A673 (cell line): ENCODE data around the gene TEX19. TPM values are rescaled to one million over a fixed set of nuclear protein-coding genes. Genes with fewer than 3 reads are reported as not detected.

Source experiments
- BruUV-seq: library from RNA; stranded (reverse); fragments of 400-500 nt; replicated peaks from 2 replicates; lab custom pipeline; 2021; lab: Mats Ljungman, UMichigan
- CTCF ChIA-PET: fragments of 300-600 bp; sonication (Branson Sonifier 250); formaldehyde crosslinking; loops from one replicate; lab custom pipeline; 2022; ENCODE audit warnings: antibody characterized with exemption; lab: Charles Lee
- POLR2A ChIA-PET: fragments of 300-600 bp; sonication (Branson Sonifier 250); formaldehyde crosslinking; loops from one replicate; lab custom pipeline; 2022; ENCODE audit warnings: antibody characterized with exemption; ENCODE audit not compliant: low non-redundant PET; lab: Charles Lee
- DNase-seq: peaks from one replicate; pipeline ENCODE4 v3.0.0-alpha.2; 2015; ENCODE audit warnings: low spot score
- H3K27ac ChIP-seq: fragments of 200-600 bp; sonication (generic); 2 replicates; pipeline ENCODE4 v1.5.1; 2016; ENCODE audit warnings: mixed run types, low read depth, mild to moderate bottlenecking, mixed read lengths, antibody characterized with exemption, low read length; ENCODE audit not compliant: poor library complexity, severe bottlenecking
- H3K27me3 ChIP-seq: fragments of 200-600 bp; sonication (generic); replicated peaks from 2 replicates; pipeline ENCODE4 v1.6.1; 2017; ENCODE audit warnings: mixed run types, low read depth, mild to moderate bottlenecking, mixed read lengths, antibody characterized with exemption, low read length; ENCODE audit not compliant: insufficient read depth, poor library complexity
- H3K36me3 ChIP-seq: fragments of 200-600 bp; sonication (generic); 2 replicates; pipeline ENCODE4 v1.6.1; 2016; ENCODE audit warnings: mixed run types, mild to moderate bottlenecking, mixed read lengths, antibody characterized with exemption, low read length; ENCODE audit not compliant: insufficient read depth, poor library complexity, severe bottlenecking
- H3K4me1 ChIP-seq: fragments of 200-600 bp; sonication (generic); 2 replicates; pipeline ENCODE4 v1.6.1; 2017; ENCODE audit warnings: mixed run types, mild to moderate bottlenecking, mixed read lengths, antibody characterized with exemption, low read length; ENCODE audit not compliant: insufficient read depth, poor library complexity, severe bottlenecking
- H3K4me3 ChIP-seq: fragments of 200-600 bp; sonication (generic); 2 replicates; pipeline ENCODE4 v1.5.1; 2016; ENCODE audit warnings: low read depth, mixed run types, mild to moderate bottlenecking, mixed read lengths, low read length; ENCODE audit not compliant: poor library complexity, severe bottlenecking
- H3K9me3 ChIP-seq: fragments of 200-600 bp; sonication (generic); 2 replicates; pipeline ENCODE4 v1.6.1; 2016; ENCODE audit warnings: mixed run types, low read depth, mild to moderate bottlenecking, mixed read lengths, antibody characterized with exemption, low read length; ENCODE audit not compliant: poor library complexity, severe bottlenecking
- EZH2 ChIP-seq: fragments of 200-600 bp; sonication (generic); IDR thresholded peaks from 2 replicates; pipeline ENCODE4 v1.6.1; 2017; ENCODE audit warnings: borderline replicate concordance, low read depth, mild to moderate bottlenecking, mixed read lengths, antibody characterized with exemption, low read length; ENCODE audit not compliant: poor library complexity, severe bottlenecking
- intact Hi-C: fragments of 100-400 bp; cut with micrococcal nuclease; formaldehyde crosslinking; loops from one replicate; pipeline ENCODE4 v1.10.0; 2022; ENCODE audit not compliant: unreplicated experiment
- total RNA-seq: library from RNA; stranded (reverse); gene quantifications from 2 replicates; pipeline ENCODE4 v1.2.3, GENCODE V29; 2021
- TF ChIP-seq, protein P1 (sequence below): fragments of 300-800, 200-600 bp; sonication (generic); conservative IDR thresholded peaks from 2 replicates; pipeline ENCODE4 v1.5.1; 2017; ENCODE audit warnings: low read depth, mild to moderate bottlenecking, antibody characterized with exemption, low read length, moderate library complexity, mixed read lengths

Gene TEX19
- total RNA-seq, 1 experiment from 2014 or later = 0.39 TPM

DNA sequence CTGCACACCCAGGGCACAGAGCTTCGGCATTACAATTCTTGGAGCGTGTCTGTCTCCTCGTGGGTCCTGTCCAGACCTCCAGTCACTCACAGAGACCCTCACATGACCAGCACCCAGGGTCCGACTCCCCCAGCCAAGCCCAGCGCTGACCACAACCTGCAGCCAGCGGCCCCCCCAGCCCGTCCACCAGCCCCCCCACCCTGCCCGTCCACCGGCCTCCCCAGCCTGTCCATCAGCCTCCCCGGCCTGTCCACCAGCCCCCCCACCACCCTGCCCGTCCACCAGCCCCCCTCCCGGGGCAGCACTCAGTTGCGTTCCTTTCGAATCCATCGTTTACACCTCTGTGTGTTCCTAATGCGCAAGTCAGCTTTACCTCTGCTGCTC, 31.3 kb upstream of the TEX19 start:
- peaks cover 22% of the 10 kb centered on the region for H3K4me1 ChIP-seq
- intact Hi-C loops = no loop called here

DNA sequence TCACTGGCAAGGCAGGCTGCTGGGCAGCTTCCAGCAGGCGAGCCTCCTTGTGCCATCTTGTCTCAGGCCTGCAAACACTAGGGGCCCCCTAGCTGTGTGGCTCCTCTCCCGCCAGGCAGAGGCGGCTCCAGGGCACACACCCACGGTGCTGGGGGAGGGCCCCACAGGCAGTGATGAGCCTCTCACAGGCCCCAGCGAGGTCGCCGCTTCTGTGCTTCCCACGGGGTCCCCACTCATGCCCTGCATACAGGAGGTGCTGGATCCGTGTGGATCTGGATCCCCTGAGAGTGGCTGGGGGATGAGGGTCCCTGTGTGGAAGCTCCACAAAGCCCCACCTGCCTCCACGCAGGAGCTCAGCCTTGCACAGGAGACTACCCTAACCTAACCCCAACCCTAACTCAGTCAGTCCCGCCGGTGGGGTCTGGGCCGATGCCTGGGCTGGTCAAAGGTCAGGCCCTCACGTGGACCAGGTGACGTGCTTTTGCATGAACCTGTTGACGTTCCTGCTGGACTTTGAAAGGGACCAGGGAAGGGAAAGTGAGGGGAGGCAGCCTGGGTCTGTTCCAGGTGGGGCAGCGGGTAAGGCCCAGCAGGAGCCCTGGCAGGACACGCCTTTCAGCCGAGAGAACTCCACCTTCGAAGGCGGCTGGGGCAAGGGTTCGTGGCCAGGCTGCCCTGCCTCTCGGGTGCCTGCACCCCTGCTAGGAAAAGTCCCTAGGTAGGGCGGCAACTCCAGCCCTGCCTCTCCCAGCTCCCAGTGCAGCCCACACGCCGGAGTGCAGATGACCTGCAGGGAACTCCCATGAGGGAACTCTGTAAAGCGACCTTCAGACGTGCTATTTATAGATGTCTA, 30.7 kb upstream of the TEX19 start:
- H3K9me3 ChIP-seq = no peaks in the 10 kb centered on the region
- intact Hi-C loops = no loop called here
- no peak for DNase-seq
- no TSS peak for BruUV-seq
- TF ChIP-seq, protein P1, sequence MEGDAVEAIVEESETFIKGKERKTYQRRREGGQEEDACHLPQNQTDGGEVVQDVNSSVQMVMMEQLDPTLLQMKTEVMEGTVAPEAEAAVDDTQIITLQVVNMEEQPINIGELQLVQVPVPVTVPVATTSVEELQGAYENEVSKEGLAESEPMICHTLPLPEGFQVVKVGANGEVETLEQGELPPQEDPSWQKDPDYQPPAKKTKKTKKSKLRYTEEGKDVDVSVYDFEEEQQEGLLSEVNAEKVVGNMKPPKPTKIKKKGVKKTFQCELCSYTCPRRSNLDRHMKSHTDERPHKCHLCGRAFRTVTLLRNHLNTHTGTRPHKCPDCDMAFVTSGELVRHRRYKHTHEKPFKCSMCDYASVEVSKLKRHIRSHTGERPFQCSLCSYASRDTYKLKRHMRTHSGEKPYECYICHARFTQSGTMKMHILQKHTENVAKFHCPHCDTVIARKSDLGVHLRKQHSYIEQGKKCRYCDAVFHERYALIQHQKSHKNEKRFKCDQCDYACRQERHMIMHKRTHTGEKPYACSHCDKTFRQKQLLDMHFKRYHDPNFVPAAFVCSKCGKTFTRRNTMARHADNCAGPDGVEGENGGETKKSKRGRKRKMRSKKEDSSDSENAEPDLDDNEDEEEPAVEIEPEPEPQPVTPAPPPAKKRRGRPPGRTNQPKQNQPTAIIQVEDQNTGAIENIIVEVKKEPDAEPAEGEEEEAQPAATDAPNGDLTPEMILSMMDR = no peak
- TF ChIP-seq EZH2 = no peak
- peaks cover 28% of the 10 kb centered on the region for H3K4me1 ChIP-seq
- no peaks in the 10 kb centered on the region for H3K36me3 ChIP-seq
- ChIA-PET POLR2A (no interaction called here), CTCF (no interaction called here)
- no peak overlapping the region for H3K4me3 ChIP-seq
- no peak overlapping the region for H3K27ac ChIP-seq
- no peaks in the 10 kb centered on the region for H3K27me3 ChIP-seq

More for the DNA sequence above, 31.3 kb upstream of the TEX19 start:
- CTCF ChIA-PET = no interaction called here
- POLR2A ChIA-PET = no interaction called here
- BruUV-seq = no TSS peak
- DNase-seq = no peak
- Histone ChIP-seq H3K27me3 (no peaks in the 10 kb centered on the region), H3K36me3 (no peaks in the 10 kb centered on the region), H3K27ac (no peak overlapping the region), H3K4me3 (no peak overlapping the region), H3K9me3 (no peaks in the 10 kb centered on the region)
- TF ChIP-seq, protein P1 = no peak
- TF ChIP-seq EZH2 = no peak

DNA sequence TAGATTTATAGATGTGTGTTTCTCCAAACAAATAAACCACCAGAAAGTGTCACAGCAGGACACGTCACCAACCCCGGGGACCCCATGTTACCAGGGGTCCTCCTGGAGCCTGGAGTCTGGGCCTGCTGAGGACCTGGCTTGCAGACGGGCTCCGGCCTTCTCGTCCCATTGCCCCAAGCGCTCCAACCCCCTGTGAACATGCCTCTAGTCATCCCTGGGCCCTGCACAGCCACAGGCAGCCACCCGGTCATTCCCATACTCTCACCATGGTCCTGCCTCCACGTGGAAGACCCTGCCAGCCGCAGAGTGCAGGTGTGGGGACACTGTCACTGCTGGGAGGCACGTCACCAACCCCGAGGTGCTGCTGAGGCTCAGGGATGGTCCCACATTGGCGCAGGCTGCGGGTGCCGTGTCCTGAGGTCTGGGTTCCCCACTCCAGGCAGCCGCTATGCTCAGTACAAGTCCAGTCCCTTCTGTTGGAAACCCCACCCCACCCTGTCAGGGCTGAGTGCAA, 30.0 kb upstream of the TEX19 start:
- intact Hi-C loops = no loop called here
- Histone ChIP-seq H3K27ac (no peak overlapping the region), H3K4me3 (no peak overlapping the region), H3K27me3 (no peaks in the 10 kb centered on the region), H3K9me3 (no peaks in the 10 kb centered on the region), H3K4me1 (peaks cover 33% of the 10 kb centered on the region), H3K36me3 (no peaks in the 10 kb centered on the region)
- DNase-seq = no peak
- ChIA-PET POLR2A (no interaction called here), CTCF (no interaction called here)
- TF ChIP-seq, protein P1 = no peak
- no peak for TF ChIP-seq EZH2
- BruUV-seq = no TSS peak
